Smooth muscle cell (in vitro differentiated cells): ENCODE data around the gene LHFPL4. TPM values are rescaled to one million over a fixed set of nuclear protein-coding genes. Genes with fewer than 3 reads are reported as not detected.

ENCODE experiments used
- DNase-seq: peaks from one replicate; lab custom pipeline; 2025; ENCODE audit not compliant: unreplicated experiment; lab: John Stamatoyannopoulos, UW
- H2AFZ ChIP-seq: fragments of 200-600 bp; sonication (generic); 2 replicates; pipeline ENCODE4 v1.6.0; 2016; ENCODE audit warnings: antibody characterized with exemption, low read depth, mild to moderate bottlenecking
- H3F3A ChIP-seq: fragments of 200-600 bp; sonication (generic); 2 replicates; pipeline ENCODE4 v1.6.0; 2017; ENCODE audit warnings: antibody characterized with exemption, low read depth
- H3K27ac ChIP-seq: fragments of 200-600 bp; sonication (generic); 2 replicates; pipeline ENCODE4 v1.5.1; 2016; ENCODE audit warnings: low read depth, mild to moderate bottlenecking
- H3K27me3 ChIP-seq: fragments of 200-600 bp; sonication (generic); 2 replicates; pipeline ENCODE4 v1.6.1; 2016; ENCODE audit warnings: low read depth, mild to moderate bottlenecking
- H3K36me3 ChIP-seq: fragments of 200-600 bp; sonication (generic); 2 replicates; pipeline ENCODE4 v1.5.1; 2016; ENCODE audit warnings: low read depth
- H3K4me1 ChIP-seq: fragments of 200-600 bp; sonication (generic); 2 replicates; pipeline ENCODE4 v1.5.1; 2016; ENCODE audit warnings: low read depth
- H3K4me2 ChIP-seq: fragments of 200-600 bp; sonication (generic); 2 replicates; pipeline ENCODE4 v1.6.0; 2016; ENCODE audit warnings: mild to moderate bottlenecking
- H3K4me3 ChIP-seq: fragments of 200-600 bp; sonication (generic); 2 replicates; pipeline ENCODE4 v1.5.1; 2016; ENCODE audit warnings: mild to moderate bottlenecking
- H3K79me2 ChIP-seq: fragments of 200-600 bp; sonication (generic); 2 replicates; pipeline ENCODE4 v1.6.0; 2016; ENCODE audit warnings: low read depth, mild to moderate bottlenecking
- H3K9ac ChIP-seq: fragments of 200-600 bp; sonication (generic); 2 replicates; pipeline ENCODE4 v1.6.0; 2016; ENCODE audit warnings: low read depth
- H3K9me3 ChIP-seq: fragments of 200-600 bp; sonication (generic); replicated peaks from 2 replicates; pipeline ENCODE4 v1.5.1; 2016; ENCODE audit warnings: low read depth
- H4K20me1 ChIP-seq: fragments of 200-600 bp; sonication (generic); 2 replicates; pipeline ENCODE4 v1.6.0; 2016; ENCODE audit warnings: low read depth
- CTCF ChIP-seq: fragments of 200-600 bp; sonication (generic); IDR thresholded peaks from 2 replicates; pipeline ENCODE4 v1.5.1; 2017; ENCODE audit warnings: borderline replicate concordance, mild to moderate bottlenecking, antibody characterized with exemption; ENCODE audit not compliant: insufficient read depth, poor library complexity, severe bottlenecking
- WGBS: methylation state at CpG from one replicate; pipeline ENCODE4 v1.1.7; 2016; ENCODE audit warnings: low lambda C conversion rate; 5-methylcytosine and 5-hydroxymethylcytosine counted together
- polyA plus RNA-seq: library from polyadenylated mRNA; unstranded; fragments of >200 nt; fragmentation: Nextera tagmentation; extraction: Ambion mirVana; gene quantifications from 2 replicates; pipeline ENCODE4 v1.2.1, GENCODE V29; 2016
- total RNA-seq: library from RNA; depleted of rRNA; stranded (reverse); fragments of >200 nt; gene quantifications from 2 replicates; pipeline ENCODE4 v1.2.3, GENCODE V29; 2014

Gene LHFPL4
- total and polyA plus RNA-seq, 2 experiments from 2014 or later, result 0.08 TPM; not detected in 1

- Histone ChIP-seq H3K27me3 (peaks cover 26% of the 10 kb centered on the region), H3K79me2 (no peaks in the 10 kb centered on the region), H2AFZ (no peak overlapping the region), H3K4me1 (no peaks in the 10 kb centered on the region), H3K36me3 (no peaks in the 10 kb centered on the region), H3F3A (no peaks in the 10 kb centered on the region), H3K4me3 (no peak overlapping the region), H3K4me2 (no peak overlapping the region), H3K27ac (no peak overlapping the region), H3K9me3 (no peaks in the 10 kb centered on the region), H4K20me1 (no peaks in the 10 kb centered on the region), H3K9ac (no peak overlapping the region)
- peak; percentile 11 for DNase-seq
- TF ChIP-seq CTCF, result peak; percentile 79
- 13% methylated on average over 4 of the region's 4 CpGs for WGBS
Observed at GRCh38 chr3:9503283-9503682, 50.3 kb downstream of the LHFPL4 start.

GRCh38 chr3:9501226-9501625, 52.4 kb downstream of the LHFPL4 start:
- H3K36me3 ChIP-seq, result no peaks in the 10 kb centered on the region
- H4K20me1 ChIP-seq, result no peaks in the 10 kb centered on the region
- H3F3A ChIP-seq, result no peaks in the 10 kb centered on the region
- DNase-seq, result no peak
- no peak for TF ChIP-seq CTCF
- WGBS, result 94% methylated on average over 6 of the region's 6 CpGs
- H3K79me2 ChIP-seq, result no peaks in the 10 kb centered on the region
- H3K27me3 ChIP-seq, result peaks cover 24% of the 10 kb centered on the region
- no peak overlapping the region for H3K9ac ChIP-seq
- no peak overlapping the region for H3K27ac ChIP-seq
- no peak overlapping the region for H3K4me2 ChIP-seq
- H3K4me3 ChIP-seq, result no peak overlapping the region
- no peaks in the 10 kb centered on the region for H3K4me1 ChIP-seq
- H3K9me3 ChIP-seq, result no peaks in the 10 kb centered on the region
- H2AFZ ChIP-seq, result no peak overlapping the region

GRCh38 chr3:9500108-9501050, 53.2 kb downstream of the LHFPL4 start:
- Histone ChIP-seq H3K4me1 (no peaks in the 10 kb centered on the region), H3K9me3 (no peaks in the 10 kb centered on the region), H3K79me2 (no peaks in the 10 kb centered on the region), H2AFZ (no peak overlapping the region), H3K27me3 (peaks cover 24% of the 10 kb centered on the region), H3K36me3 (no peaks in the 10 kb centered on the region), H3F3A (no peaks in the 10 kb centered on the region), H3K9ac (no peak overlapping the region), H4K20me1 (no peaks in the 10 kb centered on the region), H3K4me3 (peak overlapping the region; percentile 4), H3K27ac (no peak overlapping the region), H3K4me2 (peak overlapping the region; percentile 60)
- DNase-seq, result peak; percentile 27
- WGBS, result 16% methylated on average over 36 of the region's 39 CpGs
- peak; percentile 86 for TF ChIP-seq CTCF
